ENCODE data around the gene KHDRBS2. TPM values are rescaled to one million over a fixed set of nuclear protein-coding genes. Genes with fewer than 3 reads are reported as not detected.

Gene KHDRBS2
- total RNA-seq, 3 donors from 2014 or later = 0.16 TPM; not detected in 2

DNA sequence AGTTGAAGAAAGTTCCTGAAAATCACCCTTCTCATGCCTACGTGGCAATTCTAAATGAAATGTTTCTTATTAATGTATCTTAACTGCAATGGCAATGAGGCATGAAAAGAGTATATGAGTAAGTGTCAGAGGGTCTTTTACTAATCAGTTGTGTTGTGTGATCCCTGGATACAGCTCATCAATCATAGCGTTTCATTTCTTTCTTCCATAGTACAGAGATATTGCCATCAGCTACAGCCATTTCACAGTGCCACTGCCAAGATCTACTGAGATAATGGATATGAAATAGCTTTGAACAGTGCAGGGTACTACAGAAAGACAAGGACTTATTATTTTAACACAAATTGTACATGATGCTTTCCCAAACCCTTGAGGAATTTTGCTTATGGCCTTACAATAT lies 450.8 kb downstream of the KHDRBS2 start:
- no peaks in the 10 kb centered on the region for H3K4me1 ChIP-seq
- H3K4me3 ChIP-seq = no peak overlapping the region
- intact Hi-C loops (cut with DNase I; ENCODE audit: low total_unique reads) = no loop called here
- no peaks in the 10 kb centered on the region for H3K9me3 ChIP-seq
- TF ChIP-seq POLR2AphosphoS5 (IDR thresholded peaks at IDR 0.05) = no peak
- TF ChIP-seq, protein P1, sequence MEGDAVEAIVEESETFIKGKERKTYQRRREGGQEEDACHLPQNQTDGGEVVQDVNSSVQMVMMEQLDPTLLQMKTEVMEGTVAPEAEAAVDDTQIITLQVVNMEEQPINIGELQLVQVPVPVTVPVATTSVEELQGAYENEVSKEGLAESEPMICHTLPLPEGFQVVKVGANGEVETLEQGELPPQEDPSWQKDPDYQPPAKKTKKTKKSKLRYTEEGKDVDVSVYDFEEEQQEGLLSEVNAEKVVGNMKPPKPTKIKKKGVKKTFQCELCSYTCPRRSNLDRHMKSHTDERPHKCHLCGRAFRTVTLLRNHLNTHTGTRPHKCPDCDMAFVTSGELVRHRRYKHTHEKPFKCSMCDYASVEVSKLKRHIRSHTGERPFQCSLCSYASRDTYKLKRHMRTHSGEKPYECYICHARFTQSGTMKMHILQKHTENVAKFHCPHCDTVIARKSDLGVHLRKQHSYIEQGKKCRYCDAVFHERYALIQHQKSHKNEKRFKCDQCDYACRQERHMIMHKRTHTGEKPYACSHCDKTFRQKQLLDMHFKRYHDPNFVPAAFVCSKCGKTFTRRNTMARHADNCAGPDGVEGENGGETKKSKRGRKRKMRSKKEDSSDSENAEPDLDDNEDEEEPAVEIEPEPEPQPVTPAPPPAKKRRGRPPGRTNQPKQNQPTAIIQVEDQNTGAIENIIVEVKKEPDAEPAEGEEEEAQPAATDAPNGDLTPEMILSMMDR (IDR thresholded peaks at IDR 0.05) = no peak
- TF ChIP-seq POLR2A (IDR thresholded peaks at IDR 0.05) = no peak
- no peaks in the 10 kb centered on the region for H3K27me3 ChIP-seq
- H3K36me3 ChIP-seq = no peaks in the 10 kb centered on the region
- H3K27ac ChIP-seq = no peak overlapping the region
- no peak for DNase-seq (ENCODE audit: low spot score in 2 of 2)

DNA sequence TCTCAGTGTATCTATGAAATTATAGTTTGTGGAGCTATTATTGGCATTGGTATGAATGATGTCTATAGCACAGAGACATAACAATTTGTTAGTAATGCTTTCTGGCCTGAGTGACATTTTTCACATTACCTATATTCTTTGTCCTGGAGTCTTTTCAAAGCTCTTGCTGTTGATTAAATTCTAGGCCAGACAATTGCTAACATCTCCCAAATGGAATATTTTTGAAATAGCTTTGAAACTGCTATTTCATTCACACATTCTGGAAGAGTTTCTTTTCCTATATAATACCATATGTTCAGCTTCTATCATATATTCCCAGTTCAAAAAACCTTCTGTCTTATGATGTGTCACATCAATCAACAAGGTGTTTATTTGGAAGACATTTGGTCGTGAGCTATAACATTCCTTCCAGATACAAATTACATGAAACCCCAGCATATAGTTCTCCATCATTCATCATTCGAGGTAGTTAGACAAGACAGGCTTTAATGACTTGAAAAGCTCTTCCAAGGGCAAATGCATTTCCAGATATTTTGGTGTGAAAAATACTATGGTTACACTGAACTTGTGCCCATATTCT lies 452.8 kb downstream of the KHDRBS2 start:
- H3K9me3 ChIP-seq = no peaks in the 10 kb centered on the region
- intact Hi-C loops (cut with DNase I; ENCODE audit: low total_unique reads) = loop anchor here (5.0 kb wide), 1 partner anchor 71 kb away; no protein-coding TSS in a partner anchor
- DNase-seq (ENCODE audit: low spot score in 2 of 2) = no peak
- no peak overlapping the region for H3K4me3 ChIP-seq
- no peaks in the 10 kb centered on the region for H3K27me3 ChIP-seq
- H3K4me1 ChIP-seq = no peaks in the 10 kb centered on the region
- TF ChIP-seq, protein P1 (IDR thresholded peaks at IDR 0.05) = no peak
- TF ChIP-seq POLR2A (IDR thresholded peaks at IDR 0.05) = no peak
- no peak for TF ChIP-seq POLR2AphosphoS5 (IDR thresholded peaks at IDR 0.05)
- H3K36me3 ChIP-seq = no peaks in the 10 kb centered on the region
- no peak overlapping the region for H3K27ac ChIP-seq

DNA sequence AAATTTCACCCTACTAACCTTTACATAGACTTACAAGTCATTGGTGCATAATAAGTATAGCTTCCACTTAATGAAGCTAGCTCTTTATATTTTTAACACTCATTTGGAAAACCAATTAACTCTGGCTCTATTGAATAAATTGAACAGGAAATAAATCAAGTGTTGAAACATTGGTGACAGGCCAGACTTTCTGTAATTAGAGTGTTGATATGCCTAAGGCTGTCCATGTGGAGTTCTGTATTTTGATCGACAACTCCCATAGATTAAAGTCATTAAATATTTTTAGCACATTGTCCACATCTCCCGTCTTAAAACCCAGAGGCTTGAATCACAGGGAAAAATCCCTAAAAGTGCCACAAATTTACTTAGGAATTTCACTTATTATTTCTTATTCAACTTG lies 468.3 kb downstream of the KHDRBS2 start:
- H3K27ac ChIP-seq = no peak overlapping the region
- H3K27me3 ChIP-seq = no peaks in the 10 kb centered on the region
- no peak for DNase-seq (ENCODE audit: low spot score in 2 of 2)
- intact Hi-C loops (cut with DNase I; ENCODE audit: low total_unique reads) = no loop called here
- no peaks in the 10 kb centered on the region for H3K9me3 ChIP-seq
- TF ChIP-seq POLR2AphosphoS5 (IDR thresholded peaks at IDR 0.05) (no peak), POLR2A (IDR thresholded peaks at IDR 0.05) (no peak)
- TF ChIP-seq, protein P1 (IDR thresholded peaks at IDR 0.05) = no peak
- no peaks in the 10 kb centered on the region for H3K4me1 ChIP-seq
- no peaks in the 10 kb centered on the region for H3K36me3 ChIP-seq
- no peak overlapping the region for H3K4me3 ChIP-seq

DNA sequence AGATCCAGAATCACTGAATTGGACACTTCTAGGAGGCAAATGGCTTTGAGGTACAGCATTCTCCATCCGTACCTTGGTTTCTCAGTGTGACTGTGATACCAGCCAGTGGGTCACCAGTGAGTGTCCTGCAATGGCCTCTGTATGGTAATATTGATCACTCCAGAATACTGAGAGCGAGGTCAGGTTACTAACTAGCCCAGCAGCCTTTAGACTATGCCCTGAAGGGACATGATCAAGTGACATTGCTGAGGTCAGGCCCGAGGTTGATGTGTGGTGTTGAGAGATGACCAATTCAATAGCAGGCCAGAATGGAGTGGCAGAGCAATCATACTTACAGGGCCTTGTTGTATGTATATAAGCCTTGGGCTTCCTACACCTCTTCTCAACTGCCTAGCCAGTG lies 476.0 kb downstream of the KHDRBS2 start:
- intact Hi-C loops (cut with DNase I; ENCODE audit: low total_unique reads) = no loop called here
- no peaks in the 10 kb centered on the region for H3K4me1 ChIP-seq
- H3K4me3 ChIP-seq = no peak overlapping the region
- no peaks in the 10 kb centered on the region for H3K27me3 ChIP-seq
- H3K27ac ChIP-seq = no peak overlapping the region
- H3K36me3 ChIP-seq = no peaks in the 10 kb centered on the region
- no peaks in the 10 kb centered on the region for H3K9me3 ChIP-seq
- TF ChIP-seq POLR2A (IDR thresholded peaks at IDR 0.05) (no peak), POLR2AphosphoS5 (IDR thresholded peaks at IDR 0.05) (no peak)
- TF ChIP-seq, protein P1 (IDR thresholded peaks at IDR 0.05) = no peak
- no peak for DNase-seq (ENCODE audit: low spot score in 2 of 2)

DNA sequence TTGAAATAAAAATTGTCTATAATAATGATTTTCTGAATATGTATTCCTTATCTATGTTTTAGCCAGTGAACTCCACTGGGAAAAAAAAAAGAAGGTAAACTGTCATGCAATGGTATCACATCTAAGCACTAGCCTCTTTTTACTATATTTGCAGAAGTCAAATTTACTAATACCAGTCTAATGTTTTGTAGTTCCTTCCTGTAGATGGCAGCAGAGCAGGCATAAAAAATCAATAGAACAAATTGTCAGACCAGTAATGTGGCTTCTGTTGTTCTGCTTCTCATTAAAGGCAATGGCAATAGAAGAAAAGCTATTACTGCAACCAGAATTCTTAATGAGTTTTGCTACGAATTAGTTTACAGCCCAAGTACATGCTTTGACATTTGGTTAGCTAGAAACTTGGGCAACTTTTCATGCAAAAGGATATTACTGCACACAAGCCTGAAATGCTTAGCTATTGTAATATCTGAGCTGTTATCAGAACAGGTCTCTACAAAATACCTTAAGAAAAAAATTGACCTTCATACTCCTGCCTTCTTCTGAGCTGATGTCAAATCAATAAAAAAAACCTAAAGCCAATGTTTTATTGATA lies 476.9 kb downstream of the KHDRBS2 start:
- Histone ChIP-seq H3K36me3 (no peaks in the 10 kb centered on the region), H3K4me3 (no peak overlapping the region), H3K27me3 (no peaks in the 10 kb centered on the region), H3K9me3 (no peaks in the 10 kb centered on the region), H3K27ac (no peak overlapping the region), H3K4me1 (no peaks in the 10 kb centered on the region)
- intact Hi-C loops (cut with DNase I; ENCODE audit: low total_unique reads) = no loop called here
- no peak for DNase-seq (ENCODE audit: low spot score in 2 of 2)
- no peak for TF ChIP-seq POLR2AphosphoS5 (IDR thresholded peaks at IDR 0.05)
- TF ChIP-seq, protein P1 (IDR thresholded peaks at IDR 0.05) = peak in 1 of 3 donors; percentile 16

All from breast epithelium (tissue), 4 donors.